ENCODE results near the gene NBDY. TPM values are rescaled to one million over a fixed set of nuclear protein-coding genes. Genes with fewer than 3 reads are reported as not detected.
"Not testable (repeated sequence)": the region's sequence is repeated elsewhere in the genome, so short reads cannot be mapped to it uniquely, and the experiment has no call there.

NBDY gene
- polyA plus RNA-seq, 2 donors, result 9.5 to 20.3 TPM

- H3K4me1 ChIP-seq (ENCODE audit: control insufficient read depth in 2 of 2, insufficient read depth in 2 of 2, low read length in 1 of 2); H3K27ac ChIP-seq (ENCODE audit: low read depth in 2 of 2, low read length in 1 of 2); H3K36me3 ChIP-seq (ENCODE audit: control insufficient read depth in 2 of 2, insufficient read depth in 2 of 2, low read length in 1 of 2); H3K27me3 ChIP-seq (ENCODE audit: control insufficient read depth in 1 of 2, insufficient read depth in 2 of 2, low read length in 2 of 2); H3K4me3 ChIP-seq (ENCODE audit: low read depth in 1 of 2, low read length in 2 of 2); H3K9me3 ChIP-seq (ENCODE audit: control insufficient read depth in 2 of 2, insufficient read depth in 1 of 2, low read depth in 1 of 2, low read length in 1 of 2): not testable (repeated sequence)
- no CpG with 5 or more reads among the region's 32 CpGs for WGBS, 2 donors
Measured at GRCh38 chrX:56772675-56773521, 43.9 kb downstream of the NBDY start.

GRCh38 chrX:56773522-56774060, 44.5 kb downstream of the NBDY start:
- H3K4me1 ChIP-seq (ENCODE audit: control insufficient read depth in 2 of 2, insufficient read depth in 2 of 2, low read length in 1 of 2); H3K36me3 ChIP-seq (ENCODE audit: control insufficient read depth in 2 of 2, insufficient read depth in 2 of 2, low read length in 1 of 2); H3K27ac ChIP-seq (ENCODE audit: low read depth in 2 of 2, low read length in 1 of 2); H3K27me3 ChIP-seq (ENCODE audit: control insufficient read depth in 1 of 2, insufficient read depth in 2 of 2, low read length in 2 of 2); H3K9me3 ChIP-seq (ENCODE audit: control insufficient read depth in 2 of 2, insufficient read depth in 1 of 2, low read depth in 1 of 2, low read length in 1 of 2); H3K4me3 ChIP-seq (ENCODE audit: low read depth in 1 of 2, low read length in 2 of 2): not testable (repeated sequence)
- WGBS, 2 donors, result no CpG with 5 or more reads among the region's 24 CpGs

GRCh38 chrX:56778099-56778923, 49.3 kb downstream of the NBDY start:
- not testable (repeated sequence) for H3K4me1 ChIP-seq (ENCODE audit: control insufficient read depth in 2 of 2, insufficient read depth in 2 of 2, low read length in 1 of 2); H3K27ac ChIP-seq (ENCODE audit: low read depth in 2 of 2, low read length in 1 of 2); H3K9me3 ChIP-seq (ENCODE audit: control insufficient read depth in 2 of 2, insufficient read depth in 1 of 2, low read depth in 1 of 2, low read length in 1 of 2); H3K4me3 ChIP-seq (ENCODE audit: low read depth in 1 of 2, low read length in 2 of 2); H3K27me3 ChIP-seq (ENCODE audit: control insufficient read depth in 1 of 2, insufficient read depth in 2 of 2, low read length in 2 of 2); H3K36me3 ChIP-seq (ENCODE audit: control insufficient read depth in 2 of 2, insufficient read depth in 2 of 2, low read length in 1 of 2)
- WGBS, 2 donors, result no CpG with 5 or more reads among the region's 32 CpGs

- not testable (repeated sequence) for H3K4me3 ChIP-seq (ENCODE audit: low read depth in 1 of 2, low read length in 2 of 2); H3K36me3 ChIP-seq (ENCODE audit: control insufficient read depth in 2 of 2, insufficient read depth in 2 of 2, low read length in 1 of 2); H3K27me3 ChIP-seq (ENCODE audit: control insufficient read depth in 1 of 2, insufficient read depth in 2 of 2, low read length in 2 of 2); H3K27ac ChIP-seq (ENCODE audit: low read depth in 2 of 2, low read length in 1 of 2); H3K4me1 ChIP-seq (ENCODE audit: control insufficient read depth in 2 of 2, insufficient read depth in 2 of 2, low read length in 1 of 2); H3K9me3 ChIP-seq (ENCODE audit: control insufficient read depth in 2 of 2, insufficient read depth in 1 of 2, low read depth in 1 of 2, low read length in 1 of 2)
- no CpG with 5 or more reads among the region's 24 CpGs for WGBS, 2 donors
Measured at GRCh38 chrX:56778924-56779468, 50.0 kb downstream of the NBDY start.

- not testable (repeated sequence) for H3K27ac ChIP-seq (ENCODE audit: low read depth in 2 of 2, low read length in 1 of 2); H3K36me3 ChIP-seq (ENCODE audit: control insufficient read depth in 2 of 2, insufficient read depth in 2 of 2, low read length in 1 of 2); H3K27me3 ChIP-seq (ENCODE audit: control insufficient read depth in 1 of 2, insufficient read depth in 2 of 2, low read length in 2 of 2); H3K4me3 ChIP-seq (ENCODE audit: low read depth in 1 of 2, low read length in 2 of 2); H3K9me3 ChIP-seq (ENCODE audit: control insufficient read depth in 2 of 2, insufficient read depth in 1 of 2, low read depth in 1 of 2, low read length in 1 of 2); H3K4me1 ChIP-seq (ENCODE audit: control insufficient read depth in 2 of 2, insufficient read depth in 2 of 2, low read length in 1 of 2)
- 83 to 86% methylated on average over 12 of the region's 22 CpGs for WGBS, 2 donors
Measured at GRCh38 chrX:56780681-56781649, 51.9 kb downstream of the NBDY start.

GRCh38 chrX:56782352-56782751, 53.3 kb downstream of the NBDY start:
- H3K4me1 ChIP-seq (ENCODE audit: control insufficient read depth in 2 of 2, insufficient read depth in 2 of 2, low read length in 1 of 2), result no peaks in the 10 kb centered on the region
- no peaks in the 10 kb centered on the region for H3K36me3 ChIP-seq (ENCODE audit: control insufficient read depth in 2 of 2, insufficient read depth in 2 of 2, low read length in 1 of 2)
- H3K9me3 ChIP-seq (ENCODE audit: control insufficient read depth in 2 of 2, insufficient read depth in 1 of 2, low read depth in 1 of 2, low read length in 1 of 2), result no peaks in the 10 kb centered on the region
- 35 to 47% methylated on average over 2 of the region's 2 CpGs for WGBS, 2 donors
- no peak overlapping the region for H3K4me3 ChIP-seq (ENCODE audit: low read depth in 1 of 2, low read length in 2 of 2)
- no peaks in the 10 kb centered on the region for H3K27me3 ChIP-seq (ENCODE audit: control insufficient read depth in 1 of 2, insufficient read depth in 2 of 2, low read length in 2 of 2)
- no peak overlapping the region for H3K27ac ChIP-seq (ENCODE audit: low read depth in 2 of 2, low read length in 1 of 2)

GRCh38 chrX:56782791-56783449, 53.9 kb downstream of the NBDY start:
- no peaks in the 10 kb centered on the region for H3K4me1 ChIP-seq (ENCODE audit: control insufficient read depth in 2 of 2, insufficient read depth in 2 of 2, low read length in 1 of 2)
- H3K9me3 ChIP-seq (ENCODE audit: control insufficient read depth in 2 of 2, insufficient read depth in 1 of 2, low read depth in 1 of 2, low read length in 1 of 2), result no peaks in the 10 kb centered on the region
- peak overlapping the region in 1 of 2 donors; percentile 34 for H3K4me3 ChIP-seq (ENCODE audit: low read depth in 1 of 2, low read length in 2 of 2)
- 61 to 94% methylated on average over 17 of the region's 17 CpGs for WGBS, 2 donors
- H3K27me3 ChIP-seq (ENCODE audit: control insufficient read depth in 1 of 2, insufficient read depth in 2 of 2, low read length in 2 of 2), result no peaks in the 10 kb centered on the region
- H3K27ac ChIP-seq (ENCODE audit: low read depth in 2 of 2, low read length in 1 of 2), result peak overlapping the region in 1 of 2 donors; percentile 78
- no peaks in the 10 kb centered on the region for H3K36me3 ChIP-seq (ENCODE audit: control insufficient read depth in 2 of 2, insufficient read depth in 2 of 2, low read length in 1 of 2)

GRCh38 chrX:56783450-56783831, 54.4 kb downstream of the NBDY start:
- peak overlapping the region in 1 of 2 donors; percentile 34 for H3K4me3 ChIP-seq (ENCODE audit: low read depth in 1 of 2, low read length in 2 of 2)
- H3K27me3 ChIP-seq (ENCODE audit: control insufficient read depth in 1 of 2, insufficient read depth in 2 of 2, low read length in 2 of 2), result no peaks in the 10 kb centered on the region
- peak overlapping the region in 1 of 2 donors; percentile 78 for H3K27ac ChIP-seq (ENCODE audit: low read depth in 2 of 2, low read length in 1 of 2)
- H3K36me3 ChIP-seq (ENCODE audit: control insufficient read depth in 2 of 2, insufficient read depth in 2 of 2, low read length in 1 of 2), result no peaks in the 10 kb centered on the region
- WGBS, 2 donors, result 53 to 96% methylated on average over 12 of the region's 12 CpGs
- no peaks in the 10 kb centered on the region for H3K9me3 ChIP-seq (ENCODE audit: control insufficient read depth in 2 of 2, insufficient read depth in 1 of 2, low read depth in 1 of 2, low read length in 1 of 2)
- H3K4me1 ChIP-seq (ENCODE audit: control insufficient read depth in 2 of 2, insufficient read depth in 2 of 2, low read length in 1 of 2), result no peaks in the 10 kb centered on the region

All from esophagus (tissue), 2 donors.